HG03045 (cell line): Measurements from ENCODE around the gene PHACTR2.
"Not testable (repeated sequence)": the region's sequence is repeated elsewhere in the genome, so short reads cannot be mapped to it uniquely, and the experiment has no call there.

Source experiments
- ATAC-seq: cut with Tn5 transposase; IDR thresholded peaks from one replicate; pipeline ENCODE4 v1.9.1; 2021; ENCODE audit warnings: mild to moderate bottlenecking, moderate library complexity; ENCODE audit not compliant: unreplicated experiment

The PHACTR2 gene

DNA sequence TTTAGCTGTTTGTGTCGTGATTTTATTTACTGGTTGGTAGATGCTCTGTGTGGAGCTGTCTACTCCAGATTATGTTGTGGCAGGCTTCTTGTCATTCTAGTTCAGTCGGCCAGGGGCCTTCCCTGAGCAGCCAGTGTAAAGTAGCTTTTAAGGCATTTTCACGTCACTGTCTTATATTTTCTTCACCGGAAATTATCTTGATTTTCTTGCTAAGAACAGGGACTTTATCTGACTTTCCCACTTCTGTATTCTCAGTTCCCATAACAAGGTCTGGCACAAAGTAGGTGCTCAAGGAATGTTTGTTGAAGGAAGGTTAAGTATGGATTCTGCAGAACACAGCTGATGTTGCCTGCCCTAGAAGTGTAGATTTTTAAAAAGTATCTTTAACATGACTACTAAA, 166.2 kb downstream of the PHACTR2 start:
- ATAC-seq: no peak

DNA sequence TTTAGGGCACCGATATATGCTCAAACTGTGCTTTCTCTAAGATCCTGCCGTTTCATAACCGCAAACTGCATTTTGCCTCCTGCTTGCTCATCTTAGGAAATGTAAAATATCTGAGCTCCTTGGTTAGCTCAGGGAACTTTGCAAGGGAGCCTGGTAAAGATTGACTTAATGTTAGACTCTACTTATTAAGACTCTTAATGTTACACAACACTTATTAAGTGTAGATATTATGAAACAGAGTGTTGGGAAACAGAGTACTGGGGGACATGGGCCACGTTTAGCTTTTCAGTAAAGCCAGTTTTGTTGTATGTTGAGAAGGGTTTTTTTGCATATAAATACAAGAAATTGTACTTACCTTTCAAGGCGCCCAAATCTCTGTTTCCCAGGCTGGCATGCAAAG, 167.3 kb downstream of the PHACTR2 start:
- ATAC-seq: no peak

DNA sequence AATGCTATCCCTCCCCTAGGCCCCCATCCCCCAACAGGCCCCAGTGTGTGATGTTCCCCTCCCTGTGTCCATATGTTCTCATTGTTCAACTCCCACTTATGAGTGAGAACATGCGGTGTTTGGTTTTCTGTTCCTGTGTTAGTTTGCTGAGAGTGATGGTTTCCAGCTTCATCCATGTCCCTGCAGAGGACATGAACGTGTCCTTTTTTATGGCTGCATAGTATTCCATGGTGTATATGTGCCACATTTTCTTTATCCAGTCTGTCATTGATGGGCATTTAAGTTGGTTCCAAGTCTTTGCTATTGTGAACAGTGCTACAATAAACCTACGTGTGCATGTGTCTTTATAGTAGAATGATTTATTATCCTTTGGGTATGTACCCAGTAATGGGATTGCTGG, 173.9 kb downstream of the PHACTR2 start:
- ATAC-seq: not testable (repeated sequence)

DNA sequence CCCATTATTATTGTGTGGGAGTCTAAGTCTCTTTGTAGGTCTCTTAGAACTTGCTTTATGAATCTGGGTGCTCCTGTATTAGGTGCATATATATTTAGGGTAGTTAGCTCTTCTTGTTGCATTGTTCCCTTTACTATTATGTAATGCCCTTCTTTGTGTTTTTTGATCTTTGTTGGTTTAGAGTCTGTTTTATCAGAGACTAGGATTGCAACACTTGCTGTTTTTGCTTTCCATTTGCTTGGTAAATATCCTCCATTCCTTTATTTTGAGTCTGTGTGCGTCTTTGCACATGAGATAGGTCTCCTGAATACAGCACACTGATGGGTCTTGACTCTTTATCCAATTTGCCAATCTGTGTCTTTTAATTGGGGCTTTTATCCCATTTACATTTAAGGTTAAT, 177.3 kb downstream of the PHACTR2 start:
- not testable (repeated sequence) for ATAC-seq

DNA sequence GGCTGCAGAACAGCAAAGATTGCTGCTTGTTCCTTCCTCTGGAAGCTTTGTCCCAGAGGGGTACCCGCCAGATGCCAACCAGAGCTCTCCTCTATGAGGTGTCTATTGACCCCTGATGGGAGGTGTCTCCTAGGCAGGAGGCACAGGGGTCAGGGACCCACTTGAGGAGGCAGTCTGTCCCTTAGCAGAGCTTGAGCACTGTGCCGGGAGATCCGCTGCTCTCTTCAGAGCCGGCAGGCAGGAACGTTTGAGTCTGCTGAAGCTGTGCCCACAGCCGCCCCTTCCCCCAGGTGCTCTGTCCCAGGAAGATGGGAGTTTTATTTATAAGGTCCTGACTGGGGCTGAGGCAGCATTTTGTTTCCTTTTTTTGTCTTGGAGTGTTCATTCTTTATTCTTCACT, 179.0 kb downstream of the PHACTR2 start:
- not testable (repeated sequence) for ATAC-seq

DNA sequence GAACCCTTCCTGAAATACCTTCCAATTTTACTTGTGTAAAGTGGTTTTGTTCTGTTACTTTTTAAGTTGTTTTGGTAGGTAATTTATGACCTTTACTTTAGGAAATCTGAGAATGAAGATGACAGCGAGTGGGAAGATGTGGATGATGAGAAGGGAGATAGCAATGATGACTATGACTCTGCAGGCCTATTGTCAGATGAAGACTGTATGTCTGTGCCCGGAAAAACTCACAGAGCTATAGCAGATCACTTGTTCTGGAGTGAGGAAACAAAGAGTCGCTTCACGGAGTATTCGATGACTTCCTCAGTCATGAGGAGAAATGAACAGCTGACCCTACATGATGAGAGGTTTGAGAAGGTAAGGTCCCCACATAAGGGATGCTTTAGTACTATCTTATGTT, 179.9 kb downstream of the PHACTR2 start:
- no peak for ATAC-seq

DNA sequence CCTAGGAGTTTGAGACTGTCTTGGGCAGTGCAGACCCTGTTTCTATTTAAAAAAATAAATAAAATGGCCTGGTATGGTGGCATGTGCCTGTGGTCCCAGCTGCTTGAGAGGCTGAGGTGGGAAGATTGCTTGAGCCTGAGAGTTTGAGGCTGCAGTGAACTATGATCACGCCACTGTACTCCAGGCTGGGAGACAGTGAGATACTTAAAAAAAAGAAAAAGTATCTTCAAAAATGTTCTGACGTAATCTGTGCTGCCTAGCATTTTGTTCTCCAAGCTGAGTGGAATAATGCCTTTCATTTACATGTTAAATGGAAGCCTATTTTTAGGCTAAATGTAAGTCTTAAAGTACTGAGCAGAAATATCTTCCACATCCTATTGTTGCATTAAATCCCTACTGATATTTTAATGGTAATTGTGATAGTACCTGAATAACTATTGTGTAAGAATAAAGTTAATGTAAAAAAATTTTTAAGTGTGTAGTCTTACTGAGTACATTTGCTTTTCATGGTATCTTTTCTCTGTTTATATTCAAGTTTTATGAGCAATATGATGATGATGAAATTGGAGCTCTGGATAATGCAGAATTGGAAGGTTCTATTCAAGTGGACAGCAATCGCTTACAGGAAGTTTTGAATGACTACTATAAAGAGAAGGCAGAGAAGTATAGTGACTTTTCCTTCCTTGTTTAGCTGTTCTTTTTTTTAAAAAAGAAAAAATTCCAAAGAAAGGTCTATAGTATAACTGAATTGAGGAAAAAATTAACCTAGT, 182.3 kb downstream of the PHACTR2 start:
- no peak for ATAC-seq

DNA sequence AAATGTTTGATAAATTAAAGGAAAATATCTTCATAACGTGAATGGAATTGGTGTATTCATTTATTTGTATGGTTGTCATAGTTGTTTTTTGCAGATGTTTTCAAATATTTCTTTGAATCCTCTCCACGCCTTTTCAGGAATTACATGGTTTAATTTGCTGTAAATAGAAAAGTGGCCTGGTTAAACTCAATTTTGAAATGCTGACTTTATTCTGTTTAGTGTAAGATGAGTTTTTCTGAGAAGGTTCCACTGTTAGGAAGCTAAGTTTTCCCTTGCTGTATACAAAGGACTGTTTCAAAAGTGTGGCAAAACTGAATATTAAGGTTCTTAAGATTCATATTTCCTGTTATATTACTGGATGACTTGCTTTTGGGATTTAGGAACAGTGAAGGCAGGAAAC, 186.0 kb downstream of the PHACTR2 start:
- no peak for ATAC-seq

DNA sequence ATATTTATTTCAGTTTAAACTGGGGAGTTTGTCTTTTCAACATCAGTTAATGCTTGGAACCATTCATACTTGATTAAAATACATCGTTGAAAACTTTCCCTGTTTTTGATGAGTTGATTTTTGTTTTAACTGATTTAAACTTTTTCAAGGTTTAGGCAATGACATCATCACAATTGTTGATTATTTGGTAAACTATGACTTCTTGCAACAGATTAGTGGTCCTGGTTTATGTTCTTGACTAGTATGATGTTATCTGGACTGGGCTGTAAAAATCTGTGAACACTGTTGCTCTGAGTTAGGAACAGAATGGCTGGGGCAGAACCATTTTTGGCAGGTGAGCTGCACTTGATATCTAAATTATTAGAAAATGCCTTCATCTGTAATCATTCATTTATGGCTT, 186.5 kb downstream of the PHACTR2 start, which contains the start of gene ZC2HC1B:
TSS of gene ZC2HC1B (plus strand) at position 241 of the 400 bp plus-strand sequence. CDS start at position 307, 66 bp downstream.
- ATAC-seq: no peak

DNA sequence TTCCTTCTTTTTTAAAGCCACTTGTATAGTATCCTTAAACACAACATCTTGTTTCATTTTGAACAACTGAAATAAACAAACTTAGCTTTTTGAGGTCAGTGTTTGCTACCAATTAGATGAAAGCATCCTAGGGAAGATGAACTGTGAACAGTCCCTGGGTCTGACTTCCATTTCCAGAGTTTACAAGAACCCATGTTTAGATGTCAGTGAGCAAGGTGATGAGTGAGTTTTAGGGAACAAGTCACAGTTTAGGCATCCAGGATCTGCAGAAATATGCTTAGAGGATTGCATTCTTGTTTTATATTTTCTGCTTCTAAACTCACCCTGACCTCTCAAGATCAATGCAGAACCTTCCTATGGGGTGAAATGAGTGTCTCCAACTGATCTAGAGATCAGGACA, 189.5 kb downstream of the PHACTR2 start:
- no peak for ATAC-seq

DNA sequence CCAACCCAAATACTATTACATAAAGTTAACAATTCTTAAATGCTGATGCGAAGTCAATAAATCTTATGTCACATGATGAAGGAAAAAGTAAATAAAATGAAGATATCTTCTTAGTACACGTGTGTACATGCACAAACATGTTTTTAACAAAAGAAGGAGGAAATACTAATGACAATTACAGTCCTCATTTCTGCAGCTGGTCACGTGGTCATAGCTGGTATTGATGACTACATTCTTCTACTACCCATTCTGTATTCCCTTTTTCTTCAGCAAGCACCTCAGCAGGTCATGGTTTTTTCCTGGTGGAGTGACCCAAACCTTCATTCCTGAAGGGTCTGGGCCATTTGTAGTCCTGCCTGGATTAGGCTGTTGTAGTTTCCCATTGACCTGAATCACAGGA, 191.0 kb downstream of the PHACTR2 start:
- ATAC-seq: not testable (repeated sequence)

DNA sequence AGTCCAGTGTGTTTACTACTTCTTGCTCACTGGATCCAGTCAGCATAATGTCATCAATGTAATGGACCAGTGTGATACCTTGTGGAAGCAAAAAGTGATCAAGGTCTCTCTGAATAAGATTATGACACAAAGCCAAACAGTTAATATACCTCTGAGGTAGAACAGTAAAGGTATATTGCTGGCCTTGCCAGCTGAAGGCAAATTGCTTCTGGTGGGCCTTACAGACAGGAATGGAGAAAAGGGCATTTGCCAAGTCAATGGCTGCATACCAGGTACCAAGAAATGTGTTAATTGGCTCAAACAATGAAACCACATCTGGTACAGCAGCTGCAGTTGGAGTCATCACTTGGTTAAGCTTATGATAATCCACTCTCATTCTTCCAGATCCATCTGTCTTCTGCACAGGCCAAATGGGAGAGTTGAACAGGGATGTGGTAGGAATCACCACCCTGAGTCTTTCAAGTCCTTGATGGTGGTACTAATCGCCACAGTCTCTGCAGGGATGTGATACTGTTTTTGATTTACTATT, 193.5 kb downstream of the PHACTR2 start:
- ATAC-seq: not testable (repeated sequence)

DNA sequence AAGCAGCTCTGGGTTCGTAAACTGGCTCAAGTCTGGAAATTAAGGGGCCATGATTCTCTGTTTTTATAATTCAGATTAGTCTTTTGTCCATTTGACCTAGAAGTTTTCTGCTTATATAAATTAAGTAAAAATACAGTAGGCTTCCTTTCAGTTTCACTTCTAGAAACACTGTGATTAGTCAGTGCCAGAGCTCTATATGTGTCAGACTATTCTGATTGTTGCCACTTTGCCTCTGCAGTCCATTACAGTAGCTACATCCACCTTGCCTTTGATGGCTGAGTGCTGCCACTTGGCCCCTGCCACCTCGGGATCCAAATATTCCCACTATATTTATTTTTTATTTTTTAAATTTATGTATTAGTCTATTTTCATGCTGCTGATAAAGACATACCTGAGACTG, 194.4 kb downstream of the PHACTR2 start:
- peak; percentile 95 for ATAC-seq

DNA sequence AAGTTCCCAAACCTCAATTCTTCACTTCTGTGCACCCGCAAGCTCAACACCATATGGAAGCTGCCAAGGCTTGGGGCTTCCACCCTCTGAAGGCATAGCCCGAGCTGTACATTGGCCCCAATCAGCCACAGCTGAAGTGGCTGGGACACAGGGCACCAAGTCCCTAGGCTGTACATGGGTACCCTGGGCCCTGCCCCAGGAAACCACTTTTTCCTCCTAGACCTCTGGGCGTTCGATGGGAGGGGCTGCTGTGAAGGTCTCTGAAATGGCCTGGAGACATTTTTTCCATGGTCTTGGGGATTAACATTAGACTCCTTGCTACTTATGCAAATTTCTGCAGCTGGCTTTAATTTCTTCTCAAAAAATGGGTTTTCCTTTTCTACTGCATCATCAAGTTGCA, 195.8 kb downstream of the PHACTR2 start:
- not testable (repeated sequence) for ATAC-seq

DNA sequence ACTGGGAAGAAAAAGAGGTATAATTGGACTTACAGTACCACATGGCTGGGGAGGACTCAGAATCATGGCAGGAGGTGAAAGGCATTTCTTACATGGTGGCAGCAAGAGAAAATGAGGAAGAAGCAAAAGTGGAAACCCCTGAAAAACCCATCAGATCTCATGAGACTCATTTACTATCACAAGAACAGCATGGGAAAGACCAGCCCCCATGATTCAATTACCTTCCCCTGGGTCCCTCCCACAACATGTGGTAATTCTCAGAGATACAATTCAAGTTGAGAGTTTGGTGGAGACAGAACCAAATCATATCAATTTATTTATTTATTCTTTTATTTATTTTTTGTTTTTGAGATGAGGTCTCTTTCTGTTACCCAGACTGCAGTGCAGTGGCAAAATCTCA, 196.7 kb downstream of the PHACTR2 start:
- ATAC-seq: not testable (repeated sequence)

DNA sequence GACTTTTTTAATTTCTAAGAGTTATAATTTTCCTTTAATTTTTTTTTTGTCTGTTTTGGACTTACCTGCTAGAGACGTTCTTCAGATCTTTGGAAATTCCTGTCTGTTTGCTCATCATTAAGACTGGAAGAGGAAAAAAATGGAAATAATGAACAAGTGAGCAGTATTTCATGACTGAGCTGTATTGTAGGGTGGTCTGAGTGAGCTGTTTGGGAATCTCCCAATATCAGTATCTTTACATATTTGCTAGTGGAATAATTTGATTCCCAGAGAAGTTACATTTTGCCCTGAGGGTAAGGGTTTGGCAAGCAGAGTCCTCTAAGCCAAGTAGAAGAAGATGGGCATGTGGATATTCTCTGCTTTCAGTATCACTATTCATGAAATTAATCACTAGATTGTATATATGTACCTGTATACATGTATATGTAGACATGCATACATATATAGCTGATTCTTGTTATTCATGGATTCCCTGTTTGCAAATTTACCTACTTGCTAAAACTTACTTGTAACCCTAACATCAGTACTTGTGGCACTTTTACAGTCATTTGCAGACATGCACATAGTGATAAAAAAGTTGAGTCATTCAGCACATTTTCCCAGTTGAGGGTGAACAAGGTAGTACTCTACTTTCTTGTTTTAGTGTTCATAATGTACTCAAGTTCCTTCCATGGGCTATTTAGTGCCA, 200.0 kb downstream of the PHACTR2 start:
- ATAC-seq: no peak

DNA sequence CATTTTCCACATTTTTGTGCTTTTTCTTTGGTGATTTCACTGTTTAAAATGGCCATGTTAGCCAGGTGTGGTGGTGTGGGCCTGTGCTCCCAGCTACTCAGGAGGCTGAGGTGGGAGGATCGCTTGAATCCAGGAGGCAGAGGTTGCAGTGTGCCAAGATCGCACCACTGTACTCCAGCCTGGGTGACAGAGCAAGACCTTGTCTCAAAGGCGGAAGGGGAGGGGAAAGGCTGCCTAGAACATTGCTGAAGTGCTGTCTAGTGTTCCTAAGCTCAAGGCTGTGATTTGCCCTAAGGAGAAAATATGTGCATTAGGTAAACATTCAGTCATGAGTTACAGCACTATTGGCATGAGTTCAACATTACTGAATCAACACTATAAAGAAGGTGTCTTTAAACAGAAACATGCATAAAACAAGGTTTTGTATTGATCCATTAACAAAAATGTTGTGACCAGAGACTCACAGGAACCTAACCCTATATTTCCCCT, 200.6 kb downstream of the PHACTR2 start:
- ATAC-seq: no peak

DNA sequence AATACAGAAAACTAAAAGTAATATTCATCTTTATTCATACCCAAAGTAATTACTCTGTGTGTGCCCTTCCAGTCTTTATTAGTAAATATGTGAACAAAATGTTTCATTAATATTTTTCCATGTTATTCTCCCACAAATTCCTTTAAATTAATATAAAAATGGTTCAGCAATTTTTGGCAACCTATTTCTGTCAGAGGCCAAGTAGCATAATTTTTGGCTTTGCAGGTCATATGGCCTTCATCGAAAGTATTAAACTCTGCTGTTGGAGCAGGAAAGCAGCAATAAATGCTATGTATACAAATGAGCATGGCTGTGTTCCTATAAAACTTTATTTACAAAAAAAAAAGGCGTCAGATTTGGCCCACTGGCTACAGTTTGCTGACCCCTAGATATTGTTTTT, 202.6 kb downstream of the PHACTR2 start:
- ATAC-seq: no peak
